HEK293T (cell line): Measurements from ENCODE around the gene UBE2B.

Experiments used
- CTCF ChIA-PET: fragments of 350-600 bp; formaldehyde crosslinking; extraction: SDS; loops from one replicate; lab custom pipeline; 2021; ENCODE audit warnings: antibody characterized with exemption, inconsistent platforms; lab: Yijun Ruan, JAX
- POLR2A ChIA-PET: fragments of 350-600 bp; formaldehyde crosslinking; extraction: SDS; loops from one replicate; lab custom pipeline; 2020; ENCODE audit warnings: antibody characterized with exemption, inconsistent platforms; lab: Yijun Ruan, JAX
- DNase-seq: peaks from one replicate; pipeline ENCODE4 v3.0.0; 2012; ENCODE audit warnings: mixed read lengths; ENCODE audit errors: extremely low spot score
- ARNT ChIP-seq: fragments of 450-650 bp; IDR thresholded peaks from 2 replicates; pipeline ENCODE4 v1.6.1; 2017; ENCODE audit warnings: mild to moderate bottlenecking
- BHLHE40 ChIP-seq: fragments of 450-650 bp; IDR thresholded peaks from 2 replicates; pipeline ENCODE4 v1.6.1; 2016; ENCODE audit warnings: mild to moderate bottlenecking, moderate library complexity, borderline replicate concordance
- CTBP1 ChIP-seq: fragments of 450-650 bp; IDR thresholded peaks from 2 replicates; pipeline ENCODE4 v1.6.1; 2016; ENCODE audit warnings: borderline replicate concordance
- ELF4 ChIP-seq: fragments of 450-650 bp; IDR thresholded peaks from 2 replicates; pipeline ENCODE4 v1.6.1; 2017; ENCODE audit warnings: antibody characterized with exemption
- FOXA1 ChIP-seq: fragments of 450-650 bp; IDR thresholded peaks from 2 replicates; pipeline ENCODE4 v1.6.1; 2016; ENCODE audit warnings: mild to moderate bottlenecking
- FOXK2 ChIP-seq: fragments of 450-650 bp; IDR thresholded peaks from 2 replicates; pipeline ENCODE4 v1.6.1; 2016; ENCODE audit warnings: mild to moderate bottlenecking
- FOXM1 ChIP-seq: fragments of 450-650 bp; IDR thresholded peaks from 2 replicates; pipeline ENCODE4 v1.6.1; 2017; ENCODE audit warnings: mild to moderate bottlenecking, borderline replicate concordance
- HDGF ChIP-seq: fragments of 450-650 bp; IDR thresholded peaks from 2 replicates; pipeline ENCODE4 v1.6.1; 2017; ENCODE audit warnings: antibody characterized with exemption, borderline replicate concordance
- L3MBTL2 ChIP-seq: fragments of 450-650 bp; conservative IDR thresholded peaks from 2 replicates; pipeline ENCODE4 v1.6.1; 2016; ENCODE audit warnings: mild to moderate bottlenecking
- LEF1 ChIP-seq: fragments of 450-650 bp; IDR thresholded peaks from 2 replicates; pipeline ENCODE4 v1.6.1; 2017; ENCODE audit warnings: mild to moderate bottlenecking, borderline replicate concordance
- NFRKB ChIP-seq: fragments of 450-650 bp; IDR thresholded peaks from 2 replicates; pipeline ENCODE4 v1.6.1; 2016; ENCODE audit warnings: mild to moderate bottlenecking, moderate library complexity
- PKNOX1 ChIP-seq: fragments of 450-650 bp; IDR thresholded peaks from 2 replicates; pipeline ENCODE4 v1.6.1; 2016
- SP1 ChIP-seq: fragments of 450-650 bp; IDR thresholded peaks from 2 replicates; pipeline ENCODE4 v1.6.1; 2017
- SUZ12 ChIP-seq: fragments of 450-650 bp; IDR thresholded peaks from 2 replicates; pipeline ENCODE4 v1.6.1; 2016; ENCODE audit warnings: mild to moderate bottlenecking
- TARDBP ChIP-seq: fragments of 450-650 bp; IDR thresholded peaks from 2 replicates; pipeline ENCODE4 v1.6.1; 2016
- ZNF384 ChIP-seq: fragments of 450-650 bp; IDR thresholded peaks from 2 replicates; pipeline ENCODE4 v1.6.1; 2016

Gene UBE2B

GRCh38 chr5:134397196-134397595, 25.8 kb downstream of the UBE2B start:
- TF ChIP-seq LEF1, result no peak
- TF ChIP-seq L3MBTL2, result no peak
- TF ChIP-seq ZNF384, result no peak
- no peak for TF ChIP-seq ELF4
- TF ChIP-seq HDGF, result no peak
- no peak for TF ChIP-seq SP1
- TF ChIP-seq SUZ12, result no peak
- no peak for TF ChIP-seq PKNOX1
- TF ChIP-seq NFRKB, result no peak
- TF ChIP-seq BHLHE40, result no peak
- TF ChIP-seq FOXK2, result no peak
- no peak for TF ChIP-seq ARNT
- TF ChIP-seq TARDBP, result no peak
- TF ChIP-seq FOXA1, result no peak
- TF ChIP-seq CTBP1, result no peak
- ChIA-PET POLR2A (interaction anchor here (2.2 kb wide), 1 partner anchor 14 kb away, joined by 11 read pairs; the partner anchor contains the start of gene CDKN2AIPNL), CTCF (no interaction called here)
- DNase-seq, result no peak

- TF ChIP-seq NFRKB (no peak), ZNF384 (no peak), FOXA1 (no peak), PKNOX1 (no peak), HDGF (no peak), LEF1 (no peak), L3MBTL2 (no peak), FOXM1 (no peak), FOXK2 (no peak)
- DNase-seq, result no peak
- ChIA-PET POLR2A (no interaction called here), CTCF (no interaction called here)
Observed at GRCh38 chr5:134398609-134399155, 27.3 kb downstream of the UBE2B start.

GRCh38 chr5:134403951-134404350, 32.6 kb downstream of the UBE2B start:
- POLR2A ChIA-PET, result interaction anchor here (0.5 kb wide), 1 partner anchor 111 kb away, joined by 3 read pairs; no protein-coding TSS in a partner anchor
- CTCF ChIA-PET, result no interaction called here
- DNase-seq, result no peak
- TF ChIP-seq CTBP1 (no peak), PKNOX1 (no peak), ARNT (no peak), FOXA1 (no peak), BHLHE40 (no peak), L3MBTL2 (no peak), TARDBP (no peak)

GRCh38 chr5:134406390-134406789, 35.0 kb downstream of the UBE2B start:
- ChIA-PET POLR2A (interaction anchor here (0.8 kb wide), 1 partner anchor 105 kb away, joined by 3 read pairs; no protein-coding TSS in a partner anchor), CTCF (no interaction called here)
- DNase-seq, result no peak
- TF ChIP-seq FOXA1 (no peak), FOXM1 (no peak), SP1 (no peak), HDGF (no peak), L3MBTL2 (no peak), BHLHE40 (no peak), SUZ12 (no peak), NFRKB (no peak), ZNF384 (no peak), TARDBP (no peak), FOXK2 (no peak), ARNT (no peak)

GRCh38 chr5:134409321-134409720, 38.0 kb downstream of the UBE2B start:
- ChIA-PET POLR2A (no interaction called here), CTCF (interaction anchor here (0.6 to 1.0 kb wide), 2 partner anchors 122 to 178 kb away, joined by 3 read pairs; no protein-coding TSS in a partner anchor)
- no peak for DNase-seq
- TF ChIP-seq FOXA1 (no peak), ELF4 (no peak), HDGF (no peak), FOXK2 (no peak), PKNOX1 (no peak), ZNF384 (no peak), FOXM1 (no peak), SP1 (no peak), NFRKB (no peak), BHLHE40 (no peak), L3MBTL2 (no peak)

- no peak for TF ChIP-seq ZNF384
- no peak for TF ChIP-seq TARDBP
- no peak for DNase-seq
- ChIA-PET CTCF (interaction anchor here (0.8 to 1.4 kb wide), 5 partner anchors 15 to 177 kb away, joined by 3 to 9 read pairs (median 4); partner anchors contain the start of gene UBE2B), POLR2A (interaction anchor here (0.9 to 3.7 kb wide), 15 partner anchors 14 to 176 kb away, joined by 3 to 23 read pairs (median 5); partner anchors contain the start of genes JADE2 and UBE2B)
Observed at GRCh38 chr5:134410822-134411221, 39.5 kb downstream of the UBE2B start.
